H1 (cell line): ENCODE results near the gene VSTM2L. TPM values are rescaled to one million over a fixed set of nuclear protein-coding genes. Genes with fewer than 3 reads are reported as not detected.

Experiments used
- CTCF ChIA-PET: fragments of 300-600 bp; sonication (Branson Sonifier 250); formaldehyde crosslinking; loops from one replicate; lab custom pipeline; 2021; ENCODE audit not compliant: partially characterized antibody; lab: Charles Lee
- POLR2A ChIA-PET: fragments of 300-600 bp; sonication (Branson Sonifier 250); formaldehyde crosslinking; loops from one replicate; lab custom pipeline; 2021; ENCODE audit warnings: inconsistent platforms; ENCODE audit not compliant: partially characterized antibody; lab: Charles Lee
- DNase-seq, 2 experiments: peaks; one replicate each; pipeline versions ENCODE4 v3.0.0 to v3.0.0-alpha.2; 2010 to 2022; ENCODE audit warnings: low spot score in 2 of 2, low read depth in 1 of 2, mixed read lengths in 1 of 2
- FAIRE-seq: peaks from 2 replicates; lab custom pipeline; 2011; peaks lifted over from hg19 to GRCh38; lab: Jason Lieb, UNC
- H2AFZ ChIP-seq: 2 replicates; pipeline ENCODE4 v1.8.1; 2012; ENCODE audit warnings: low read length, inconsistent platforms
- H2AK5ac ChIP-seq: 2 replicates; pipeline ENCODE4 v1.6.1; 2013; ENCODE audit warnings: low read depth, low read length
- H2BK120ac ChIP-seq: replicated peaks from 2 replicates; pipeline ENCODE3; 2013; ENCODE audit warnings: low read depth, low read length, inconsistent platforms
- H2BK12ac ChIP-seq: 2 replicates; pipeline ENCODE4 v1.6.1; 2013; ENCODE audit warnings: low read depth, low read length
- H2BK15ac ChIP-seq: 2 replicates; pipeline ENCODE4 v1.6.1; 2013; ENCODE audit warnings: low read length
- H2BK20ac ChIP-seq: 2 replicates; pipeline ENCODE4 v1.6.1; 2013; ENCODE audit warnings: low read length
- H2BK5ac ChIP-seq: 2 replicates; pipeline ENCODE4 v1.6.1; 2013; ENCODE audit warnings: low read depth, low read length
- H3K14ac ChIP-seq: 2 replicates; pipeline ENCODE4 v1.6.1; 2013; ENCODE audit warnings: inconsistent platforms; ENCODE audit not compliant: insufficient read length
- H3K18ac ChIP-seq: 2 replicates; pipeline ENCODE4 v1.6.1; 2013; ENCODE audit warnings: low read length; ENCODE audit errors: extremely low read depth
- H3K23ac ChIP-seq: 2 replicates; pipeline ENCODE4 v1.6.1; 2013; ENCODE audit warnings: inconsistent platforms; ENCODE audit not compliant: insufficient read length
- H3K23me2 ChIP-seq: 2 replicates; pipeline ENCODE4 v1.6.1; 2013; ENCODE audit warnings: low read depth, low read length
- H3K27ac ChIP-seq: 2 replicates; pipeline ENCODE4 v1.6.1; 2011; ENCODE audit warnings: low read depth, low read length, inconsistent platforms
- H3K27me3 ChIP-seq, 4 experiments: replicated peaks in 1 of 4; 1 replicate in 1 of 4; 2 replicates in 3 of 4; pipeline versions ENCODE4 v1.6.1 to v1.8.1; 2011 to 2013; ENCODE audit warnings: low read length in 3 of 4, mild to moderate bottlenecking in 3 of 4, inconsistent platforms in 2 of 4, mixed read lengths in 2 of 4, moderate library complexity in 1 of 4; ENCODE audit not compliant: control insufficient read depth in 3 of 4, insufficient read depth in 3 of 4; ENCODE audit errors: extremely low read depth in 1 of 4
- H3K36me3 ChIP-seq, 4 experiments: 2 replicates each; pipeline versions ENCODE4 v1.6.1 to v1.8.1; 2011 to 2013; ENCODE audit warnings: mild to moderate bottlenecking in 4 of 4, low read length in 3 of 4, moderate library complexity in 2 of 4, control low read depth in 1 of 4, inconsistent platforms in 1 of 4; ENCODE audit not compliant: insufficient read depth in 4 of 4, control insufficient read depth in 2 of 4
- H3K4ac ChIP-seq: replicated peaks from 2 replicates; pipeline ENCODE3; 2013; ENCODE audit warnings: low read length, low read depth, mixed read lengths, inconsistent platforms; ENCODE audit not compliant: insufficient read length
- H3K4me1 ChIP-seq, 4 experiments: replicated peaks in 1 of 4; 1 replicate in 1 of 4; 2 replicates in 3 of 4; pipeline versions ENCODE4 v1.6.1 to v1.8.1; 2011 to 2013; ENCODE audit warnings: low read length in 3 of 4, inconsistent platforms in 2 of 4, mixed read lengths in 1 of 4; ENCODE audit not compliant: insufficient read depth in 4 of 4, control insufficient read depth in 3 of 4
- H3K4me2 ChIP-seq, 2 experiments: 2 replicates each; pipeline versions ENCODE4 v1.6.1 to v1.8.1; 2011 to 2013; ENCODE audit warnings: low read depth in 2 of 2, low read length in 2 of 2, control low read depth in 1 of 2, inconsistent platforms in 1 of 2, mild to moderate bottlenecking in 1 of 2; ENCODE audit not compliant: insufficient read depth in 1 of 2
- H3K4me3 ChIP-seq, 4 experiments: fragments of 200-600, 300-600 bp in 1 of 4; sonication (generic), shearing (Covaris generic), sonication (Bioruptor Twin) in 1 of 4; 2 replicates each; pipeline versions ENCODE4 v1.5.1 to v1.8.1; 2011 to 2016; ENCODE audit warnings: low read length in 4 of 4, low read depth in 3 of 4, control low read depth in 2 of 4, inconsistent platforms in 2 of 4, mild to moderate bottlenecking in 2 of 4, mixed read lengths in 1 of 4, moderate library complexity in 1 of 4; ENCODE audit not compliant: insufficient read depth in 2 of 4; ENCODE audit errors: extremely low read depth in 1 of 4
- H3K56ac ChIP-seq: replicated peaks from 2 replicates; pipeline ENCODE3; 2013; ENCODE audit warnings: low read depth, mild to moderate bottlenecking, mixed read lengths, low read length, inconsistent platforms; ENCODE audit not compliant: insufficient read length
- H3K79me1 ChIP-seq: 2 replicates; pipeline ENCODE4 v1.6.1; 2013; ENCODE audit warnings: low read depth, low read length, control low read depth
- H3K79me2 ChIP-seq, 2 experiments: 2 replicates each; pipeline versions ENCODE4 v1.6.1 to v1.8.1; 2012 to 2013; ENCODE audit warnings: low read length in 2 of 2, mild to moderate bottlenecking in 2 of 2, inconsistent platforms in 1 of 2; ENCODE audit not compliant: insufficient read depth in 2 of 2, control insufficient read depth in 1 of 2
- H3K9ac ChIP-seq, 4 experiments: replicated peaks in 1 of 4; 1 replicate in 1 of 4; 2 replicates in 3 of 4; pipeline versions ENCODE4 v1.6.1 to v1.8.1; 2011 to 2013; ENCODE audit warnings: low read depth in 3 of 4, low read length in 3 of 4, control low read depth in 2 of 4, mild to moderate bottlenecking in 2 of 4, moderate library complexity in 2 of 4, inconsistent platforms in 1 of 4; ENCODE audit errors: extremely low read depth in 1 of 4
- H3K9me3 ChIP-seq, 2 experiments: 2 replicates each; pipeline versions ENCODE4 v1.6.1 to v1.8.1; 2012 to 2013; ENCODE audit warnings: mild to moderate bottlenecking in 2 of 2, moderate library complexity in 2 of 2, control low read depth in 1 of 2, inconsistent platforms in 1 of 2, low read depth in 1 of 2, low read length in 1 of 2, mixed read lengths in 1 of 2; ENCODE audit not compliant: insufficient read depth in 2 of 2
- H4K20me1 ChIP-seq, 2 experiments: replicated peaks in 1 of 2; 2 replicates each; pipeline versions ENCODE3 to v1.8.1; 2011 to 2013; ENCODE audit warnings: inconsistent platforms in 2 of 2, low read length in 2 of 2, mild to moderate bottlenecking in 1 of 2; ENCODE audit not compliant: insufficient read depth in 2 of 2, control insufficient read depth in 1 of 2
- H4K5ac ChIP-seq: 2 replicates; pipeline ENCODE4 v1.6.1; 2013; ENCODE audit warnings: low read length, low read depth, mixed read lengths, inconsistent platforms; ENCODE audit not compliant: insufficient read length
- H4K8ac ChIP-seq: 2 replicates; pipeline ENCODE4 v1.8.0; 2013; ENCODE audit warnings: mild to moderate bottlenecking, moderate library complexity, low read length, inconsistent platforms; ENCODE audit not compliant: insufficient read depth; ENCODE audit errors: extremely low read depth
- H4K91ac ChIP-seq: replicated peaks from 2 replicates; pipeline ENCODE3; 2013; ENCODE audit warnings: low read length, mixed read lengths, inconsistent platforms; ENCODE audit not compliant: insufficient read length
- CBX5 ChIP-seq: fragments of 300-800, 300-1000 bp; sonication (generic); IDR thresholded peaks from 2 replicates; pipeline ENCODE4 v1.7.1; 2016; ENCODE audit warnings: antibody characterized with exemption, low read length, low read depth
- CHD1 ChIP-seq: IDR thresholded peaks from 2 replicates; pipeline ENCODE4 v1.6.1; 2012; ENCODE audit warnings: low read depth, low read length, improper control_type of control experiment
- CHD2 ChIP-seq: IDR thresholded peaks from 2 replicates; pipeline ENCODE4 v1.6.1; 2012; ENCODE audit warnings: low read length, improper control_type of control experiment
- FOSL1 ChIP-seq: IDR thresholded peaks from 2 replicates; pipeline ENCODE4 v1.6.1; 2011; ENCODE audit warnings: mild to moderate bottlenecking, low read depth, low read length, moderate library complexity; ENCODE audit not compliant: insufficient read depth
- GABPA ChIP-seq: IDR thresholded peaks from 2 replicates; pipeline ENCODE4 v1.6.1; 2011; ENCODE audit warnings: mild to moderate bottlenecking, low read length, moderate library complexity, borderline replicate concordance; ENCODE audit not compliant: insufficient read depth
- SAP30 ChIP-seq: fragments of 300-600 bp; sonication (generic); IDR thresholded peaks from 2 replicates; pipeline ENCODE4 v1.7.1; 2012; ENCODE audit warnings: low read length, moderate library complexity, mild to moderate bottlenecking, inconsistent platforms; ENCODE audit not compliant: insufficient read depth, insufficient replicate concordance
- WGBS, 2 experiments: shearing (Covaris generic) in 1 of 2; methylation state at CpG; one replicate each; pipeline versions ENCODE4 v1.1.6 to v1.1.7; 2013 to 2015; ENCODE audit warnings: low lambda C conversion rate in 2 of 2, mixed read lengths in 2 of 2, inconsistent platforms in 1 of 2, low coverage in 1 of 2, missing lambda C conversion rate in 1 of 2; ENCODE audit not compliant: insufficient replicate concordance in 2 of 2, insufficient coverage in 1 of 2, insufficient read length in 1 of 2; ENCODE audit errors: extremely low coverage in 1 of 2, missing lambda C conversion rate in 1 of 2; 5-methylcytosine and 5-hydroxymethylcytosine counted together
- polyA plus RNA-seq, 7 experiments: library from polyadenylated mRNA; depleted of rRNA in 3 of 7; stranded (reverse) in 5 of 7; unstranded in 2 of 7; fragments of >200 nt in 5 of 7; fragments of 200-250 nt in 2 of 7; gene quantifications; 1 replicate in 5 of 7; 2 replicates in 1 of 7; 4 replicates in 1 of 7; pipeline versions ENCODE4 v1.2.1 to v1.2.3, GENCODE V29; 2011 to 2013; ENCODE audit warnings: missing spikeins in 2 of 7, mixed read lengths in 2 of 7
- total RNA-seq: library from RNA; stranded (reverse); fragmentation: NEBNext Ultra II Directional; extraction: Animal tissue kit (Norgen Biotek cat#: 25700); gene quantifications from 2 replicates; pipeline ENCODE4 v1.2.1, GENCODE V29; 2021
- TF ChIP-seq, protein P1 (sequence below): IDR thresholded peaks from 2 replicates; pipeline ENCODE4 v1.6.1; 2012; ENCODE audit warnings: low read length, inconsistent platforms
- TF ChIP-seq, protein P2 (sequence below), 3 experiments: IDR thresholded peaks; 1 replicate in 2 of 3; 2 replicates in 1 of 3; pipeline versions ENCODE4 v1.5.1 to v1.6.1; 2011; ENCODE audit warnings: low read length in 3 of 3, mild to moderate bottlenecking in 3 of 3, inconsistent platforms in 2 of 3, low read depth in 1 of 3, moderate library complexity in 1 of 3; ENCODE audit not compliant: insufficient read depth in 1 of 3; ENCODE audit errors: control extremely low read depth in 1 of 3

VSTM2L gene
- total and polyA plus RNA-seq, 2 of the 8 experiments (the other 6 are each of a cell fraction or from before 2014, with no cell fraction given), result 1.3 to 3.2 TPM

DNA sequence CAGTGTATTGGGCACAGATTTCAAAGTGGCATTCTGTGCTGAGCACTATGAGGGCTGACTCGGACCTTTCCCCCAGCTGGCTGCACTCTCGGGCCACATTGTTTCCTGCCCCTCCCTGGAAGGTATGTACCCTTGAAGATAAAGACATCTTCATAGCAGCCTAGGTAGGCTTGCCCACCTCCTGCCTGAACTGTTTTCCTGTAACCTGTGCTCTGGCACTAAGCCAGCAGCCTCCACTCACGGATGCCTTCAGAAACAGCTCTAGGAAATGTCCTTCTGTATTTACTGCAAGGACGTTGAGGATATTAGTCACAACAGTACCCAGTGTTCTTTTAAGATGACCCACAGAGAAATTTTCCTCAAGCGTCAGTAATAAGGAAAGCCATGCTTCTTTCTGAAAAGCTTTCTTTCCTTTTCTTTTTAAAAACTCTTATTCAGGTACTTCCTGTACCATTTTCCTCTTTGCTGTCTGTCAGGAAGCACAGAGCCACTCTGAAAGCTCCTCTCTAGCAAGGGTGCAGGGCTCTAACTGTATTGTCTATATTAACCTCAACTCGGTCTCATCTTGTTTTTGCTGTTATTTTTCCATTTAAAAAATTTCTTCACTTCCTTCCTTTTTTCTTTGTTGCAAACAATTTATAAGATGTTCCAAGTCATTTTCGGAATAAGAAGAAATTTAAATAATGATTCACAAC, 86.8 kb downstream of the VSTM2L start:
- Histone ChIP-seq H3K27me3 (no peaks in the 10 kb centered on the region), H3K27ac (no peak overlapping the region), H3K14ac (no peak overlapping the region), H4K8ac (no peak overlapping the region), H4K5ac (no peak overlapping the region), H3K23me2 (no peaks in the 10 kb centered on the region), H3K18ac (no peak overlapping the region), H2AK5ac (no peak overlapping the region), H3K9me3 (no peaks in the 10 kb centered on the region), H3K79me2 (no peaks in the 10 kb centered on the region), H2BK12ac (no peak overlapping the region), H3K4me1 (no peaks in the 10 kb centered on the region; a peak in 2 of 7 replicates), H2BK120ac (no peak overlapping the region), H4K91ac (no peak overlapping the region), H3K4me3 (no peak overlapping the region), H2AFZ (no peak overlapping the region), H3K36me3 (peaks cover 2 to 30% (median 11%) of the 10 kb centered on the region in 4 experiments; a peak in 5 of 8 replicates), H2BK15ac (no peak overlapping the region), H4K20me1 (peaks cover 3 to 10% of the 10 kb centered on the region in 2 experiments), H2BK5ac (no peak overlapping the region), H3K9ac (no peak overlapping the region), H3K4me2 (no peak overlapping the region), H3K4ac (no peak overlapping the region), H3K23ac (no peak overlapping the region), H2BK20ac (no peak overlapping the region), H3K56ac (no peak overlapping the region), H3K79me1 (no peaks in the 10 kb centered on the region)
- ChIA-PET CTCF (interaction anchor here (1.1 kb wide), 1 partner anchor 44 kb away, joined by 3 read pairs; no protein-coding TSS in a partner anchor), POLR2A (no interaction called here)
- FAIRE-seq (no peak), DNase-seq (no peak)
- WGBS, 2 experiments, result 90% methylated on average over 7 of the region's 7 CpGs; no CpG with 5 or more reads in 1 of the 2 experiments
- no peak for TF ChIP-seq CHD1
- TF ChIP-seq, protein P1, sequence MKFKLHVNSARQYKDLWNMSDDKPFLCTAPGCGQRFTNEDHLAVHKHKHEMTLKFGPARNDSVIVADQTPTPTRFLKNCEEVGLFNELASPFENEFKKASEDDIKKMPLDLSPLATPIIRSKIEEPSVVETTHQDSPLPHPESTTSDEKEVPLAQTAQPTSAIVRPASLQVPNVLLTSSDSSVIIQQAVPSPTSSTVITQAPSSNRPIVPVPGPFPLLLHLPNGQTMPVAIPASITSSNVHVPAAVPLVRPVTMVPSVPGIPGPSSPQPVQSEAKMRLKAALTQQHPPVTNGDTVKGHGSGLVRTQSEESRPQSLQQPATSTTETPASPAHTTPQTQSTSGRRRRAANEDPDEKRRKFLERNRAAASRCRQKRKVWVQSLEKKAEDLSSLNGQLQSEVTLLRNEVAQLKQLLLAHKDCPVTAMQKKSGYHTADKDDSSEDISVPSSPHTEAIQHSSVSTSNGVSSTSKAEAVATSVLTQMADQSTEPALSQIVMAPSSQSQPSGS, result no peak
- no peak for TF ChIP-seq GABPA
- TF ChIP-seq FOSL1, result no peak
- TF ChIP-seq, protein P2, sequence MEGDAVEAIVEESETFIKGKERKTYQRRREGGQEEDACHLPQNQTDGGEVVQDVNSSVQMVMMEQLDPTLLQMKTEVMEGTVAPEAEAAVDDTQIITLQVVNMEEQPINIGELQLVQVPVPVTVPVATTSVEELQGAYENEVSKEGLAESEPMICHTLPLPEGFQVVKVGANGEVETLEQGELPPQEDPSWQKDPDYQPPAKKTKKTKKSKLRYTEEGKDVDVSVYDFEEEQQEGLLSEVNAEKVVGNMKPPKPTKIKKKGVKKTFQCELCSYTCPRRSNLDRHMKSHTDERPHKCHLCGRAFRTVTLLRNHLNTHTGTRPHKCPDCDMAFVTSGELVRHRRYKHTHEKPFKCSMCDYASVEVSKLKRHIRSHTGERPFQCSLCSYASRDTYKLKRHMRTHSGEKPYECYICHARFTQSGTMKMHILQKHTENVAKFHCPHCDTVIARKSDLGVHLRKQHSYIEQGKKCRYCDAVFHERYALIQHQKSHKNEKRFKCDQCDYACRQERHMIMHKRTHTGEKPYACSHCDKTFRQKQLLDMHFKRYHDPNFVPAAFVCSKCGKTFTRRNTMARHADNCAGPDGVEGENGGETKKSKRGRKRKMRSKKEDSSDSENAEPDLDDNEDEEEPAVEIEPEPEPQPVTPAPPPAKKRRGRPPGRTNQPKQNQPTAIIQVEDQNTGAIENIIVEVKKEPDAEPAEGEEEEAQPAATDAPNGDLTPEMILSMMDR (IDR thresholded peaks at IDR 0.05; ENCODE audit: control extremely low read depth in 1 of 3, insufficient read depth in 1 of 3, low read depth in 1 of 3, low read length in 3 of 3), result no peak
- TF ChIP-seq SAP30, result no peak
- TF ChIP-seq CHD2, result no peak
- TF ChIP-seq CBX5, result no peak
